GM12872 (cell line): ENCODE results near the gene DAPL1.

Source experiments
- CTCF ChIP-seq: IDR thresholded peaks from 3 replicates; pipeline ENCODE4 v1.5.1; 2011; ENCODE audit warnings: low read depth, mild to moderate bottlenecking, low read length, moderate library complexity; ENCODE audit not compliant: insufficient read depth

DAPL1 gene

DNA sequence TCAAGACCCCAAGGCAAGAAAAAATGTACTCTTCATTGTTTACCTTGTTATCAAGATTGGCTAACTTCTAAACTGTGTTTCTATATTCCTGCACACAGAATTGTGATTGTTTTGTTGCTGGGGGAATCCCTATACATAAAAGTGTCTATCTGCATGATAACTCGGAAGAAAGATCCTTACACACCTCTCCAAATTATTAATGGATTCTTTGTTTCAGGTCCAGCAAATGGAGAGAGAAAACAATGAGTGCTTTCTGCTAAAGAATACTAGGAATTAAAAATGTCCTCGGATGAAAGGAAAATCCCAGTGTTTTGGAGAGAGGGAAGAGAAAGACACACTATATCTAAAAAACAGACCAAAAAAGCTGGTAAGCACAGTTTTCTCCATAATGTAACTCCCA lies 6.2 kb upstream of the DAPL1 start:
- no peak for TF ChIP-seq CTCF

GRCh38 chr2:158796652-158797051 lies 1.5 kb downstream of the DAPL1 start:
- no peak for TF ChIP-seq CTCF

DNA sequence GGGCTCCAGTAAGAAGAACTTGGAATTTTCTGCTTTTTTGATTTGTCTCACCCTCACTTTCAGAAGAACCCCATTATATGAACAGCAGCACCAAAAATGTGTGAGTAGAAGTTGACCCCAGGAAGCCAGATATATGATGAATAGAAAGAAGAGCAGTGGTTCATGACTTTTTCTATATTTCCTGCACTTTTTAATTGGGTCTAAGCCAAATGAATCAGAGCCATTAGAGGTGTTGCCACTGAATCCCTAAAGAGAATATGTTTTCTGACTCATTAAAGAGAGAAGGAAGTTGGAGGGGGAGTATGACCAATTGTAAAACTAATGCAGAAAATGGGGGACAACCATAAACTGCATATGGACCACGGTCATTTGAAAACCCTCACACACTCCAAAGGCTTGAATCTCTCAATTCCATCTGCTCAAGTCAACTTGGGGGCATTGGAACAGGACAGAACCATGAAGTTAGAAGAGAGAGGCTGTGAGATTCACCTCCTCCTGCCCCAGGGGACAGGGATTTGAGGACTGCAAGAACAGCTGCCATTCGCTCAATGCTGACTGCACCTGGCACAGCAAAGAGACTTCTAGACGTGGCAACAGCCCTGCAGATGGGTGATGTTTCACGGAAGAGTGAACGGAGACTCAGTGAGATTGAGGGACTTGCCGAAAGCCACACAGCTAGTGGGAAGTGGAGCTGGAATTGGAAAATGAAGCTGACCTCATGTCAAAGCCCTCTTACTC lies 3.0 kb downstream of the DAPL1 start:
- no peak for TF ChIP-seq CTCF

- TF ChIP-seq CTCF = no peak
Measured at GRCh38 chr2:158799181-158799580, 4.1 kb downstream of the DAPL1 start.

GRCh38 chr2:158803506-158803905 lies 8.4 kb downstream of the DAPL1 start:
- no peak for TF ChIP-seq CTCF

DNA sequence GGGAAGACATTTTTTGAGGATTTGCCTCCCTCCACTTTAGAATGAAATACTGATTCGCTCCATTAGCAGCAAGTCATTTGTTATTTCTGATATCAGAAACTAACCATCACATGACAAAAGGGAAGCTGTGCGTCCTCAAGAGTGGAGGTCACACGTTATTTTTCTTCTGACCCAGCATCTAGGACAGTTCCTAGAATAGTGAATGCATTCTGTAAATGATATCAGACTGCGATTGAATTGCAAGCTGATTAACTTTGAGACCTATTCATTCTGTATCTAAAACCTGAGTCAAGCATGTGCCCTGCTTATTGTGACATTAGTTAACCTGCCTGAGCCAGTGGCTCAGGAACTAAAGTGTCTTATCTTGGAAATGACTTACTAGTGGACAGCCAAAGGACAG lies 10.1 kb downstream of the DAPL1 start:
- no peak for TF ChIP-seq CTCF

DNA sequence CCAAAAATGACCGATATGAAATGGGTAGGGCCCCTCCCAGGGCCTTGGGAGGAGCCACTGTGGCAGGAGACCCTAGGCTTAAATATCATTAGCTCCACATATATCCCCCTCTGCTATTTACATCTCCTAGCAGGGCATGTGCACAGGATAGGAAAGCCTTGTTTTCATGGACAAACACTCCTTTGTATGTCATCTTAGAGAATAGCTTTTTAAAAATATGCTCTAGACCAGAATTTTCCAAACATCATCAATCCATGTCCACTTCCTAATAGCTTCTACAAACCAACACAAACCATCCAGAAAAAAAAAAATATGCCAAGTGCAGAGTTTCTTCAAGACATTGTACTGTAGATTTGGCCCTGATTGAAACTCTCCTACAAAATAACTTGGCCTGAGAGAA lies 10.8 kb downstream of the DAPL1 start:
- TF ChIP-seq CTCF = no peak

GRCh38 chr2:158806941-158807340 lies 11.8 kb downstream of the DAPL1 start:
- no peak for TF ChIP-seq CTCF
